CD4-positive, alpha-beta T cell (primary cell): ENCODE measurements around the gene G3BP2. TPM values are rescaled to one million over a fixed set of nuclear protein-coding genes. Genes with fewer than 3 reads are reported as not detected.

ENCODE experiments used
- ATAC-seq: fragments of 200-7000 bp; cut with Tn5 transposase; one replicate; pipeline ENCODE4 v1.10.0; 2022; ENCODE audit warnings: mild to moderate bottlenecking; ENCODE audit not compliant: poor library complexity
- CTCF ChIA-PET: fragments of 350-600 bp; sonication (Branson Sonifier 250); formaldehyde crosslinking; loops from one replicate; lab custom pipeline; 2021; ENCODE audit warnings: antibody characterized with exemption, inconsistent platforms; lab: Charles Lee
- POLR2A ChIA-PET: fragments of 350-600 bp; sonication (Branson Sonifier 250); formaldehyde crosslinking; loops from one replicate; lab custom pipeline; 2021; ENCODE audit warnings: antibody characterized with exemption, inconsistent platforms; lab: Charles Lee
- DNase-seq, 14 experiments: peaks; one replicate each; pipeline ENCODE4 v3.0.0-alpha.2; 2013 to 2020; ENCODE audit warnings: mixed read lengths in 2 of 14
- H3K27ac ChIP-seq, 2 donors: one replicate each; pipeline versions ENCODE4 v1.5.1 to v1.7.0; 2013; ENCODE audit warnings: low read length in 2 of 2, low read depth in 1 of 2, mild to moderate bottlenecking in 1 of 2
- H3K27me3 ChIP-seq, 2 experiments: 1 replicate in 1 of 2; 2 replicates in 1 of 2; pipeline versions ENCODE4 v1.6.1 to v1.7.0; 2013; ENCODE audit warnings: low read length in 2 of 2, control low read depth in 1 of 2, mild to moderate bottlenecking in 1 of 2, moderate library complexity in 1 of 2; ENCODE audit not compliant: insufficient read depth in 2 of 2, control insufficient read depth in 1 of 2
- H3K36me3 ChIP-seq: one replicate; pipeline ENCODE4 v1.6.1; 2013; ENCODE audit warnings: low read length, control low read depth; ENCODE audit not compliant: insufficient read depth
- H3K4me1 ChIP-seq: one replicate; pipeline ENCODE4 v1.6.1; 2013; ENCODE audit warnings: low read length, control low read depth; ENCODE audit not compliant: insufficient read depth
- H3K4me3 ChIP-seq: one replicate; pipeline ENCODE4 v1.5.1; 2013; ENCODE audit warnings: mild to moderate bottlenecking, low read length, moderate library complexity
- H3K9me3 ChIP-seq, 2 experiments: 1 replicate in 1 of 2; 2 replicates in 1 of 2; pipeline versions ENCODE4 v1.6.1 to v1.7.0; 2013; ENCODE audit warnings: low read length in 2 of 2, mild to moderate bottlenecking in 2 of 2, control low read depth in 1 of 2, moderate library complexity in 1 of 2; ENCODE audit not compliant: control insufficient read depth in 1 of 2, insufficient read depth in 1 of 2
- H3K27ac Mint-ChIP-seq: one replicate; pipeline ENCODE4 v1.8.0; 2020; ENCODE audit warnings: mixed read lengths
- H3K27me3 Mint-ChIP-seq: one replicate; pipeline ENCODE4 v1.8.0; 2021; ENCODE audit warnings: mixed read lengths
- H3K36me3 Mint-ChIP-seq: one replicate; pipeline ENCODE4 v1.8.0; 2021; ENCODE audit warnings: low read depth, mixed read lengths
- H3K4me1 Mint-ChIP-seq: one replicate; pipeline ENCODE4 v1.8.0; 2021; ENCODE audit warnings: low read depth, mixed read lengths
- H3K4me3 Mint-ChIP-seq: one replicate; pipeline ENCODE4 v1.8.0; 2020; ENCODE audit warnings: mild to moderate bottlenecking, mixed read lengths
- H3K9me3 Mint-ChIP-seq: one replicate; pipeline ENCODE4 v1.8.0; 2020; ENCODE audit warnings: mixed read lengths
- intact Hi-C, 2 experiments: fragments of 100-400 bp; cut with DNase I in 1 of 2; cut with micrococcal nuclease in 1 of 2; formaldehyde crosslinking; loops; one replicate each; pipeline versions ENCODE4 v1.15.1 to v1.9.0; 2023 to 2025; cut with DNase I, micrococcal nuclease
- total RNA-seq, 174 experiments: library from RNA in 2 of 174; stranded (reverse) in 2 of 174; gene quantifications; one replicate each; pipeline ENCODE4 v1.2.3 and lab custom pipeline; 2021 to 2026
- TF ChIP-seq, protein P1 (sequence below): fragments of 200-600 bp; IDR thresholded peaks from one replicate; pipeline ENCODE4 v1.8.0; 2022; ENCODE audit warnings: antibody characterized with exemption, mild to moderate bottlenecking

Gene G3BP2
- total RNA-seq, 2 experiments from 2014 or later = 319 to 322 TPM

DNA sequence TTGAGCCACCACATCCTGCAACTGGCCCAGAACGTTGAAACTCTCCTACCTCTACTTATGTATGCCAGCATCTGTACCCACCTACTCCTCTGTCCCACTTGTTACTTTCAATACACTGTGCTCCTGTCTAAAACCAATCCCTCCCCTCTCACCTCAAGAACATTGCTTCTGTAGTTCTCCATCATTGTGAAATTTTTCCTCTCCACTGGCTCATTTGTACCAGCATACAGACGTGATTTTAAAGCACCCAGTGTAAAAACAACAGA, 25.7 kb upstream of the G3BP2 start:
- ChIA-PET POLR2A (interaction anchor here (1.6 kb wide), 1 partner anchor 25 kb away, joined by 6 read pairs; the partner anchor contains the start of gene USO1), CTCF (interaction anchor here (1.8 kb wide), 1 partner anchor 25 kb away, joined by 6 read pairs; the partner anchor contains the start of gene USO1)
- Mint-ChIP-seq H3K27ac (peak overlapping the region; percentile 52), H3K4me1 (peaks cover 43% of the 10 kb centered on the region), H3K4me3 (peak overlapping the region; percentile 1), H3K9me3 (no peaks in the 10 kb centered on the region), H3K27me3 (no peaks in the 10 kb centered on the region), H3K36me3 (peaks cover 3% of the 10 kb centered on the region)
- Histone ChIP-seq H3K9me3 (peaks cover 0 to 5% of the 10 kb centered on the region in 2 experiments), H3K36me3 (no peaks in the 10 kb centered on the region), H3K4me1 (peaks cover 23% of the 10 kb centered on the region), H3K27me3 (no peaks in the 10 kb centered on the region), H3K4me3 (no peak overlapping the region), H3K27ac (peak overlapping the region; percentile 15 to 29)
- intact Hi-C loops = loop anchor here in 1 of 2 experiments (5.0 kb wide), 1 partner anchor 42 kb away; no protein-coding TSS in a partner anchor
- ATAC-seq (no peak), DNase-seq (peak in 1 of 14 experiments; percentile 25)
- TF ChIP-seq, protein P1, sequence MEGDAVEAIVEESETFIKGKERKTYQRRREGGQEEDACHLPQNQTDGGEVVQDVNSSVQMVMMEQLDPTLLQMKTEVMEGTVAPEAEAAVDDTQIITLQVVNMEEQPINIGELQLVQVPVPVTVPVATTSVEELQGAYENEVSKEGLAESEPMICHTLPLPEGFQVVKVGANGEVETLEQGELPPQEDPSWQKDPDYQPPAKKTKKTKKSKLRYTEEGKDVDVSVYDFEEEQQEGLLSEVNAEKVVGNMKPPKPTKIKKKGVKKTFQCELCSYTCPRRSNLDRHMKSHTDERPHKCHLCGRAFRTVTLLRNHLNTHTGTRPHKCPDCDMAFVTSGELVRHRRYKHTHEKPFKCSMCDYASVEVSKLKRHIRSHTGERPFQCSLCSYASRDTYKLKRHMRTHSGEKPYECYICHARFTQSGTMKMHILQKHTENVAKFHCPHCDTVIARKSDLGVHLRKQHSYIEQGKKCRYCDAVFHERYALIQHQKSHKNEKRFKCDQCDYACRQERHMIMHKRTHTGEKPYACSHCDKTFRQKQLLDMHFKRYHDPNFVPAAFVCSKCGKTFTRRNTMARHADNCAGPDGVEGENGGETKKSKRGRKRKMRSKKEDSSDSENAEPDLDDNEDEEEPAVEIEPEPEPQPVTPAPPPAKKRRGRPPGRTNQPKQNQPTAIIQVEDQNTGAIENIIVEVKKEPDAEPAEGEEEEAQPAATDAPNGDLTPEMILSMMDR = no peak

- ChIA-PET CTCF (interaction anchor here (0.8 to 1.8 kb wide), 3 partner anchors 16 to 42 kb away, joined by 3 to 6 read pairs (median 5); partner anchors contain the start of gene USO1), POLR2A (interaction anchor here (1.6 kb wide), 1 partner anchor 25 kb away, joined by 6 read pairs; the partner anchor contains the start of gene USO1)
- H3K4me1 Mint-ChIP-seq = peaks cover 45% of the 10 kb centered on the region
- Histone ChIP-seq H3K9me3 (peaks cover 0 to 5% of the 10 kb centered on the region in 2 experiments), H3K36me3 (no peaks in the 10 kb centered on the region), H3K4me1 (peaks cover 23% of the 10 kb centered on the region), H3K27me3 (no peaks in the 10 kb centered on the region), H3K27ac (peak overlapping the region; percentile 15 to 35), H3K4me3 (no peak overlapping the region)
- H3K27ac Mint-ChIP-seq = peak overlapping the region; percentile 52
- TF ChIP-seq, protein P1 = no peak
- H3K4me3 Mint-ChIP-seq = no peak overlapping the region
- ATAC-seq = peak; percentile 20
- intact Hi-C loops = loop anchor here in 1 of 2 experiments (5.0 kb wide), 1 partner anchor 41 kb away; no protein-coding TSS in a partner anchor
- DNase-seq = peak in 3 of 14 experiments; percentile 41 to 62 (median 57)
- H3K27me3 Mint-ChIP-seq = no peaks in the 10 kb centered on the region
- H3K36me3 Mint-ChIP-seq = peaks cover 5% of the 10 kb centered on the region
- no peaks in the 10 kb centered on the region for H3K9me3 Mint-ChIP-seq
These were observed 25.2 kb upstream of the G3BP2 start for GRCh38 chr4:75698162-75698962.

- no peak for ATAC-seq
These were observed 23.4 kb upstream of the G3BP2 start for GRCh38 chr4:75696581-75696980.

More at GRCh38 chr4:75696581-75696980, 23.4 kb upstream of the G3BP2 start:
- H3K27ac Mint-ChIP-seq = peak overlapping the region; percentile 85
- no peaks in the 10 kb centered on the region for H3K36me3 ChIP-seq
- peaks cover 0 to 5% of the 10 kb centered on the region in 2 experiments for H3K9me3 ChIP-seq
- ChIA-PET CTCF (interaction anchor here (1.3 kb wide), 1 partner anchor 14 kb away, joined by 3 read pairs; no protein-coding TSS in a partner anchor), POLR2A (interaction anchor here (0.6 to 2.2 kb wide), 3 partner anchors 23 to 212 kb away, joined by 4 to 6 read pairs (median 5); partner anchors contain the start of genes G3BP2 and USO1)
- intact Hi-C loops = loop anchor here in 1 of 2 experiments (2.0 to 5.0 kb wide), 2 partner anchors 24 to 39 kb away; partner anchors contain the start of gene G3BP2
- no peaks in the 10 kb centered on the region for H3K27me3 ChIP-seq
- no peaks in the 10 kb centered on the region for H3K9me3 Mint-ChIP-seq
- H3K4me1 Mint-ChIP-seq = peaks cover 45% of the 10 kb centered on the region
- no peak overlapping the region for H3K4me3 ChIP-seq
- no peak for DNase-seq
- H3K4me1 ChIP-seq = peaks cover 23% of the 10 kb centered on the region
- H3K4me3 Mint-ChIP-seq = no peak overlapping the region
- no peak overlapping the region for H3K27ac ChIP-seq
- TF ChIP-seq, protein P1 = no peak
- H3K27me3 Mint-ChIP-seq = no peaks in the 10 kb centered on the region
- H3K36me3 Mint-ChIP-seq = peaks cover 5% of the 10 kb centered on the region
